ENCODE data around the gene MMEL1. TPM values are rescaled to one million over a fixed set of nuclear protein-coding genes. Genes with fewer than 3 reads are reported as not detected.

Gene MMEL1
- total RNA-seq, 1 donor from 2014 or later: 7.3 TPM

DNA sequence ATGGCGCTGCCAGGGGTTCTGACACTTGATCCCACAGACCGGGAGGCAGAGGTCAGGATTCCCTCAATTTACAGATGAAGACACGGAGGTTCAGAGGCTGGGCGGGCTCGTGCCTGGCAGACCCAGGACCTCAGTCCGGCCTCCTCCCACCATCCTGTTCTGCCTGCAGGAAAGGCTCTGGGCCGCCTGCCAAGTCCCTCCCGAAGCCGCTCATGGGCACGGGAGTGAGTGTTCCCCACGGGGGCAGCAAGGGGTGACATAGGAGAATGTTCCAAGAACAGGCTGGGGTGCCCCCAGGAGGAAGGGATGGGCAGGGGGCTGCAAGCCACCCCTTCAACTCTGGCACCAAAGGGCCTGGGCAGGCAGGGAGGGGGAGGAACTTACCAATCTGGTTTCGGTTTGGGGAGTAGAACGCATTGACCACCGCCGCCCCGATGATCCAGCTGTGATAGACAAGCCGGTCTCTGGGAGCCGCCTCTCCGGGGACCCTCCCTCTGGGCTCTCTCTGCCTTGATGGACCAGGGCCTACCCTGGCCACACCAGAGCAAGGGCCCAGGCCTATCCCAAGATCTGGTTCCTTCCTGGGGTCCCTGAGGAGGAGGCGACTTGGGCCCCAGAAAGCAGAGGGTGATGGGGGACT lies 38.7 kb downstream of the MMEL1 start:
- no peak for DNase-seq (ENCODE audit: low spot score in 2 of 2)
- no peak for FAIRE-seq

DNA sequence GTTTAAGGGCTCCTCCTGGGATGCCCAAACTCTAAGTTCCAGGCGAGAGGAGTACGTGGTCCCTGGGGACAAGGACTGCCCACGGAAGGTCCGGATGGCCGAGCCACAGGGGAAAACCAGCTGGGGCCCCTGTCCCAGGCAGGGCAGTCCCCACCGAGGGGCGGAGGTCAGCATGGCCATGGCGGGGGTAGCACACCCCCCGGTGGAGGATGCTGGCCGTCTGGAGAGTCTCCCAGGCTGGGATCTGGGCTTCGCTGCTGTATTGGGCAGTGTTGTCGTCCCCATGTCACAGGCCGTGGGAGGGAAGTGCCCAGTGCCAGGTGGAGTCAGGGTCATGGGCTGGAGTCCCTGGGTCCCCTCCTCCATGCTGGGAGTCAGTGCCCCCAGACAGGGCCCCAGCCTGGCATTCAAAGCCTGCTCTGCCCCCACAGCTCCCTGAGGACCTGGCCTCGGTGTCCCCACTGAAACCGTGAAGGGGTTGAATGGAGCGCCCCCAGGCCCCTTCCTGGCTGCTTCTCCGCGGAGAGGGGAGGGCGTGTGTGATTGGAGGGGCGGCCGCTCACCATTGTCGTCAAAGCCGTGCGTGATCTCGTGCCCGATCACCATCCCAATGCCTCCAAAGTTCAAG lies 39.5 kb downstream of the MMEL1 start:
- DNase-seq (ENCODE audit: low spot score in 2 of 2) (no peak), FAIRE-seq (no peak)

DNA sequence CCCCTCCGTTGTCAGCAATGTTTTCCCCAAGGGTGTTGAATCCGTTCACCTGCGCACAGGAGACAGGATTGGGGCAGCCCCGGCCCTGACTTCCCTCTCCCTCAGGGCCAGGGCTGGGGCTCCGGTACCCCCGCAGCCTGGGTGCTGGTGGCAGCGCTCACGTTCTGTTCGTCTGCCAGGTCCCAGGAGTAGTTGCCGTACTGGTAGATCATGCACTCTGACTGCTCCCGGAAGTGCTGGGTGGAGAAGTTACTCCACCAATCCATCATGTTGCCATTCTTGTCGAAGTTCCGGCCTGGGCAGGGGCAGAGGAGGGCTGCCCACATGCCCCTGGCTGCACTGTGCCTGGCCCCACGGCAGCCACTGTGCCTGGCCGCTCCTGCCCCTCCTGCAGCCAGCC lies 40.1 kb downstream of the MMEL1 start:
- no peak for DNase-seq (ENCODE audit: low spot score in 2 of 2)
- FAIRE-seq: no peak

DNA sequence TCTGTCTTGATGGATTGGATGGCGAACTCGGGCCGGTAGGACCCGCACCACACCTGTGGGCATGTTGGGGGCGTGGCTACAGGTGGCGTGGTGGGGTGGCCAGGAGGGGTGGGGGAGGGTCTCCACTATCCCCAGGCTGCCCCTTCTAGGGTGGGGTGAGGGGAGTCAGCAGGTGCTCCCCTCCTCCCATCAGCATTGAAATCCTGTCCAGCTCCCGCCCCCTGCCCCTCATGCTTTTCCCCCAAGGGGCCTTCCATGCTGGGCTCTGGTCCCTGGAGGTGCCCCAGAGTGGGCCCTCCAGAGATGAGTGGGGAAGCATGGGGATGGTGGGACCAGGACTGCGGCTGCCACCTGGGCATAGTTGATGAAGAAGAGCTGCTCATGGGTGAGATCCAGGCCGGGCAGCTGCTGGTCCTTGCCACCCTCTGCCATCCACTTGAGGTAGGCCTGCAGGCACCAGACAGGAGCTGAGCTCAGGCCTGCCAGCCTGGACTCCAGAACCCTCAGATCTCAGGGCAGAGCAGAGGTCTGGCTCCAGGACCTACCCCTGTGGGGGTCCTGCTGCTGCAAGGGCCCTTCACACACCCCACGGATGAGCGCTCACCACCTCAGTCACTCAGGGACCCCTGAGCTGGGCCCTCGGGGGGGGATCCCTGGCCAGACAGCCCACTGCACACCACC lies 41.1 kb downstream of the MMEL1 start:
- DNase-seq (ENCODE audit: low spot score in 2 of 2) (no peak), FAIRE-seq (no peak)

DNA sequence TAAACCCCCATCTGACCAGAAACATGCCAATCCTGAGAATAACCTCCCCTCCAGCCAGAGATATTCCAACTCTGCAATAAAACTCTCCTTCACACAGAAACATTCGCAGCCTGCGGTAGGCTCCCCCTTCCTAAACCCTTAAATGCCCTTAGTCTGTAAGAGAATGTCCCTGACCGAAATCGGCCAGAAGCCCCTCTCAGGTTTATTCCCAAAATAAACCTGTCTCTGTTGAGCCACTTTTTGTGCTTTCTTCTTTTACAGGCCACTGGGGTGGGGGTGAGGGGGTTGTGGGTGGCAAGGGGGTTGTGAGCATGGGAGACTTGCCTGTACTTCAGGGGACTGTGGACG lies 41.6 kb downstream of the MMEL1 start:
- FAIRE-seq (no peak), DNase-seq (ENCODE audit: low spot score in 2 of 2) (no peak)

DNA sequence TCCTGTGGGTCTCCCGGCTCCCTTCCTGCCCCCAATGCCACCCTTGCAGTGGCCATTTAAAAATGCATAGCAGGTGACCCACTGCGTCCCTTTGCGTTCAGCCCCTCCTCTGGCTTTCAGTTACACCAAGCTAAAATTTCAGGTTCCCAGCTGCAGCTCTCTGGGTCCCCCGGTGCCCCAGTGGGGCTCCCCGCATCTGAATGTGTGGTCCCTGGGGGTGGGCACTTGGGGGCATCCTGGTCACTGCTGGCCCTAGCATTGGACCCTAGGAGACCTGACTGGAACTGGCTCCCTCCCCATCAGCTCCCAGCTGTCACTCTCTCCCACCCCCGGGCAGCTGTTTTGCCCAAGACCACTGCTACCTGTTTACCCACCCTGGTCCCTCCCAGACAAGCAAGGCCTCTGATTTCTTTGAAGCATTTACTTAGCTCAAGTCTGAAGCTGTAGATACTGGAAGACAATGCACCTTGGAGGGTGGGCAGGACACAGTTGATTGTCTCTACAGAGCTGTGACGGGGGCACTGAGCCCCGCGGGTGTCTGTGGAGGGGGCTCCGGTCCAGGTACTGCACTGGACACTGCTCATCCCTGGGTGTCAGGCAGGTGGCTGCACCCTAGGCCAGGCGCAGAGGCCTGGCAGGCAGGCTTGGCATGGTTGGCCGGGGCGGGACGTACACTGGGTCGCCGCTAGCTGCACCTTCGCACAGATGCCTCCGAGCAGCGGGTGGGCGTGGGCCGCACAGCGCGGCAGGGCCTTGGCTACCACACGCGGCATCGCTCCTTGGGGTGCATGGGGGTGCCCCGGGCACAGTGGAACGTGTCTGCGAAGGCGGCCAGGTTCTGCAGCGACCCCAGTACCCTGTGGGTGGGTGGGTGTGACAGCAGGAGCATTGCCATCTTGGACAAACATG lies 42.3 kb downstream of the MMEL1 start:
- no peak for FAIRE-seq
- DNase-seq (ENCODE audit: low spot score in 2 of 2): no peak

DNA sequence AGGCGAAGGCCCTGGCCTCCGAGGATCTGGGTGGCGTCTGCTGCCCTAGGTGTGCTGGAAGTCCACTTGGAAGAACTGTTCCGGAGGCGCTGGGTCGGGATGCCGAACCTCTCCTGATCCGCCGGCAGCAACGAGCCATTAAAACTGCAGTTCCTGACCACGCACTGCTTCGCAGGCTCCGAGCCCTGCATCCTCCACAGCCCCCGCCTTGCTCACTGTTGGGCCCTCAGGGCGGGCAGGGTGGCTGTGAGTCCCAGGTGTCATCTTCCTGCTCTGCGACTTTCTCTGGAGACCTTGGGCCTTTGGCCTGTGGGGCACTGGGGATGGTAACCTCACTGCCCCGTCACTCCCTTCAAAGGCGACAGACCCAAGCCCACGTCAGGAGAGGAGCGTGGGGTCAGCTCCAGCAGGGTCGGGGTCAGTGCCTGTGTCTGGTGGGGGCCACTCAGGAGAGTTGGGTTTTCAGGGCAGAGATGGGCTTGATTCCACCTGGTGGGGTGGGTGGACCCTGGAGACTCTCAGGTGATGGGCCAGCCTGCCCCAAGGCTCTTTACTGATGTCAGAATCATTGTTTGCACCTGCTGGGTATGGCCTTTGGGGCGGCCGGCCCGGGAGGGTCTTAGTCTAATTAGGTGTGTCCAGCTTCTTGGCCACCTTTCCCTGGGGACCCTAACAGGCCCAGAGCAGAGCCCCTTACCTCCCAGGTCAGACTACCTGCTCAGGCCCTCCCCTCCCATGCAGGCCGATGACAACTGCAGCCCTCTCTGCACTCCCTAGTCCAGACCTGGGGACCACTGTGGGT lies 43.2 kb downstream of the MMEL1 start:
- DNase-seq (ENCODE audit: low spot score in 2 of 2) (no peak), FAIRE-seq (no peak)

DNA sequence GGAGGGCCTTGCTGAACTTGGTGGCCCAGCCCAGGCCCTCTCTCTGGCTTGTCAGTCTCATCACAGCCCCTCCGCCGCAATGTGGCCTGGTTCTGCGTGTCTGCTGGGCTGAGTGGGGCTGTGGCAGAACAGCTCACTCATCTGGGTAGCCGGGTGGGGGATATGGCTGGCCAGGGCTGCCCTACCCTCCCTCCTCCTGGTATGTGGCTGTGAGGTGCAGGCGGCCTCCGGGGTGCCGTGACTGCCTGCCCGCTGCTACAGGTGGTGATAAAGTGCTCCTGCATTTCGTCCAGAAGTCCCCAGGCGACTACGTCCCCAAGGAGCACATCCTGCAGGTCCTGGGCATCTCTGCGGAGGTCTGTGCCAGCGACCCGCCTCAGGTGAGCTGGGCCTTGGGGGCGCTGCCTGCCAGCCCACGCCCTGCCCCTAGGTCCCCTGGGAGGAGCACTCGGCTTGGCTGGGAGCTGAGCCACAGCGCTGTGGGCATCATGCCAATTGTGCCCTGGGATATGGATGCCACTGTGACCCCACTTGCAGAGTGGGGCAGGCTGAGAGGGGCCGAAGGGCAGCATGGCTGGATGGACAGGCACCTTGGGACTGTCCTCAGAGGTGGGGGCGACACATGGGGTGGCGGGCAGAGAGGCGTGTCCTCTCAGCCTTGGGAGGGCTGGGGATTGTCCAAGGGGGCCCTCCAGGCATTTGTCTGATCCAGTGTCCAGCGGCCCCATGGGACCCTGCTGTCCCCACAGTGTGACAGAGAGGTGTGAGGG lies 44.0 kb downstream of the MMEL1 start:
- FAIRE-seq (no peak), DNase-seq (ENCODE audit: low spot score in 2 of 2) (no peak)

DNA sequence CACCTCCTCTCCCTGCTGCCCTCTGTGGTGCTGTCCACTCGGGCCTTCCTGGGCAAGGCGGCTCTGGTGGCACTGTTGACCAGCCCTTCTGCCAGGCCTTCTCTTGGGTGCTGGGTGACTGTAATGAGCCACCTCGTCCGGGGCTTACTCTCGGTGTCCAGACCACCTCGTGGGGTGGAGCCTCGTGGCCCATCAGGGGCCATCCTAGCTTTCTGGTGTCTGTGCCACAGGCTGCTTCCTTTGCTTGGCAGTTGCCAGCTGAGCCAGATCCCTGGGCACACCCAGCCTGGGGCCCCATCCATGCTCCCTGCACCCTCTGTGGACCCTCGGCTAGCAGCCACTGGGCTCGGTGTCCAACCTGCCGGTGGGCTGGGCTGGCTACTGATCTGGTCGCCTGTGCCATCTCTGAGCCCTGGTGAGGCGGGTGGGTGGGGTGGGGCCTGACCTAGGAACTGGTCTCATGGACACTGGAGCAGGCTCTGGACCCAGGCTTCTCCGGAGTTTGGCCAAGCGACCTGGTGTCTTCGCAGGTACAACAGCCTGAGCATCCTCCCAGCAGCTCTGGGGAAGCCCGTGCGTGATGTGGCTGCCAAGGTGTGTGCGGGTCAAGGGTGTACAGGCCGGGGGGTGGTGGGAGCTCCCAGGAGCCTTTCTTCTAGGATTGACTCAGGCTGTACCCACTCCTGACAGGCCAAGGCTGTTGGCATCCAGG lies 44.8 kb downstream of the MMEL1 start:
- FAIRE-seq (no peak), DNase-seq (ENCODE audit: low spot score in 2 of 2) (no peak)

DNA sequence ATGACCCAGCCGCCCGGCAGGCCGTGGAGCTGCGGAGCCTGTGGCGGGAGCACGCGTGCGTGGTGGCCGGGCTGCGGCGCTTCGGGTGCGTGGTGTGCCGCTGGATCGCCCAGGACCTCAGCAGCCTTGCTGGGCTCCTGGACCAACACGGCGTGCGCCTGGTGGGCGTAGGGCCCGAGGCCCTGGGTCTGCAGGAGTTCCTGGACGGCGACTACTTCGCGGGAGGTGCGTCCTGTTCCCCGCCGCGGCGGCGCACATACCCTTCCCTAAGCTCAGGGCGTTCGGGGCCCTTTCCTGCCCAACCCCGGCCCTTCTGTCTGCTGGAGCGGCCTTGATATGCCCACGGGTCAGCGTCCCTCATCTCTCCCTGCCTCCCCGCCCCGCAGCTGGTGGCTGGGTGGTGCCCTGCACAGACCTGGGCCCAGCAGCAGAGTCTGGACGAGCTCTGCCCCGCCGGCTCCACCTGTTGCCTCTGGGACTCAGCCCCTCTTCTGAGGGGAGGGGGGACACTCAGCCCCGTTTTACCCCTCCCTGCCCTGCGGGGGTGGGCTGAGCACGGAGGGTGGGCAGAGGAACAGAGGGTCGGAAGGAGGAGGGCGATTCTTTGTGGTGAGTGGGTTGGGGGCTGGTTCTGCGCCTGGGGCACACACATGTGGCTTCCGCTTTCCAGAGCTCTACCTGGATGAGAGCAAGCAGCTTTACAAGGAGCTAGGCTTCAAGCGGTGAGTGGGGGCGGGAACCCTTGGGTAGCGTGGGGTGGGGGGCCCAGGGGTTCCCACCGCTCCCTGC lies 45.6 kb downstream of the MMEL1 start:
- DNase-seq (ENCODE audit: low spot score in 2 of 2): no peak
- no peak for FAIRE-seq

DNA sequence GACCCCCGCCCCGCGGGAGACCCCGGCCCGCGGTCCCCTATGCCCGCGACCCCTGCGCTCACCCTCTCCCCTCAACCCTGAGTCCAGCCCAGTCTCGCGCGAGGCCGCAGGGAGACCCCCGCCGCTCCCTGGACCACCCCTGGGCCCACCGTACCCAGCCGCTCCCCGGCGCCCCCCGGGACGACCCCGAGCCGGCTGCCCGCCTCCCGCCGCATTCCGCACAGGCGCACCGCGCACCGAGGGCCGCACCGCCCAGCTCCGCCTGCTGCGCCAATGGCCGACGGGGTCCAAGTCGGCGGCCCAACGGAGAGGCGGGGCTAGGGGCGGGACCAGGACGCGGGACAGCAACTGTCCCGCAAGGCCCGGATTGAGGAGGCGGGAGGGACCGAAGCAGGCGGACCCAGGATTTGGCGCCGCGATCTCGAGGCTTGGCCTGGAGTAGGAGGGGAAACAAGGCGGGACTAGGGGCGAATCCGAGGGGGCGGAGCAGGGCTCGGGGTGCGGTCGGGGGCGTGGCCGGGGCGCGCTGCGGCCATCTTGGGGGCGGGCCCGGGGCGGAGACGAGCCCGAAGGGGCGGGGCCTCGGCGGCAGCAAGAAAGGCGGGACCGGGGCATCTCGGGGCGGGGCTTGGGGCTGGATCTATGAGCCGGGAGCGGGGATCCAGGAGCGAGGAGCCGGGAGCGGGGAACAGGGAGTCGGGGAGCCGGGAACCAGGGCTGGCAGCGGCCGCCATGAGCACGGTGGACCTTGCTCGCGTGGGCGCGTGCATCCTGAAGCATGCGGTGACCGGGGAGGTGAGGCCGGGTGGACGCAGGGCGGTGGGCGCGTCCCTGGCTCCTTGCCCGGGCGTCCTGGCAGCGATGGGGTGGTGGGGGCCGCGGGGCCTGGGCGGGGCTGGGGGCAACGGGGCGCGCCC lies 46.4 kb downstream of the MMEL1 start, which contains the start of gene PRXL2B:
TSS of gene PRXL2B (plus strand) at position 624 of the 917 bp plus-strand sequence. CDS start at position 733, 109 bp downstream.
- FAIRE-seq (no peak), DNase-seq (ENCODE audit: low spot score in 2 of 2) (peak; percentile 100)

DNA sequence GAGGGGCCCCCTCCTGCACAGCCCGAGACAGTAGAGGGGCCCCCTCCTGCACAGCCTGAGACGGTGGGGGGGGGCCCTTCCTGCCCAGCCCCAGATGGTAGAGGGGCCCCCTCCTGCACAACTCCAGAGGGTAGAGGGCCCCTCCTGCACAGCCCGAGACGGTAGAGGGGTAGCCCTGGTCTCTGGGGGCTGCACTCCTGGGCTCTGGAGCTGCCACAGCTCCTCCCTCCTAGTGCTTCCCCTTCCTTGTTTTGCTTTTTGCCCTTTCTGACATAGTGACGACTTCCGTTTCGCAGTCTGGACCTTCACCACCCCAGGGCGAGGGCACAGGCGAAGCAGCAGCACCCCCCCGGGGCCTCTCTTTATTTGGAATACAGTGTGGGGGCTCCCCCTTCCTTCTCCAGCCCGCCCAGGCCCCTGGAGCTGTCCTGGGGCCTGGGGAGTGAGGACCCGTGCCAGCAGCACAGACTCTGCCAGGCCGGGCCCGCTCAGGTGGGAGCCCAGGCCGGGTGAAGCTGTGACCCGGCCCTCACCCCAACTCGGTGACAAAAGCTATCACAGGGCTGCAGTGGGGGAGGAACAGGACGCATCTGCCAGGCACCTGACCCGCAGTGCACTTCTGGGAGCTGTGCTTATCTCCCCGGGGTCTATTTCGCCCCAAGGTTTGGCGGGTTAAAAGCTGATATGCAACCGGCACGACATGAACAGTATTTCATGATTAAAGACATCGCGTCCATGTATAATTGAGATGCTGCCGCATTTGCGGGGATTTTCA lies 47.3 kb downstream of the MMEL1 start:
- no peak for FAIRE-seq

DNA sequence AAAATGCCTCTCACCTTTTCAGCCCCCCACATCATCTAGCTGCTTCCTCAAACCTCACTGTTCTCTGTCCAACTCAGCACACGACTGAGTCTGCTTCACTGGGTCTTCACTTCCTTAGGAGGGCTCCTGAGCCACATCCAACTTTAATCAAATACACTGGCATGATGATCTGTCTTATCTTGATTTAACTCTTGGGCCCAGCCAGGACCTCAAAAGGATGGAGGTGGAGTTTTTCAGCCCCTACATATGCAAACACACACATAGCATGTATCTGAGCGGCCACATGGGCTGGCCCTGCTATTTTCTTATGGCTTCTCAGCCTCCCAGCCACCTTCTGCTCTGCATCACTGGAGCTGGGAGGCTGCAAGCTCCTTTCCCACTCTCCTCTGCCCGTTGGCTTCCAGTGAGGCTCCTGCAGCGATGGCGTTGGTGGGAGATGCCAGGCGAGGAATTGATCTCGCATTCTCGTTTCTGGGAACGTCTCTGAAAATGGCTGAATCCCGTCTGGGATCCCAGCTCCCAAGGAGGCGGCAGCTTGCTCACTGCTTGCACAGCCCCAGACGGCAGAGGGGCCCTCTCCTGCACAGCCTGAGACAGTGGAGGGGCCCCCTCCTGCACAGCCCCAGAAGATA lies 48.0 kb downstream of the MMEL1 start:
- no peak for FAIRE-seq

More for the DNA sequence above, 47.3 kb downstream of the MMEL1 start:
- peak; percentile 56 to 64 for DNase-seq (ENCODE audit: low spot score in 2 of 2)

DNA sequence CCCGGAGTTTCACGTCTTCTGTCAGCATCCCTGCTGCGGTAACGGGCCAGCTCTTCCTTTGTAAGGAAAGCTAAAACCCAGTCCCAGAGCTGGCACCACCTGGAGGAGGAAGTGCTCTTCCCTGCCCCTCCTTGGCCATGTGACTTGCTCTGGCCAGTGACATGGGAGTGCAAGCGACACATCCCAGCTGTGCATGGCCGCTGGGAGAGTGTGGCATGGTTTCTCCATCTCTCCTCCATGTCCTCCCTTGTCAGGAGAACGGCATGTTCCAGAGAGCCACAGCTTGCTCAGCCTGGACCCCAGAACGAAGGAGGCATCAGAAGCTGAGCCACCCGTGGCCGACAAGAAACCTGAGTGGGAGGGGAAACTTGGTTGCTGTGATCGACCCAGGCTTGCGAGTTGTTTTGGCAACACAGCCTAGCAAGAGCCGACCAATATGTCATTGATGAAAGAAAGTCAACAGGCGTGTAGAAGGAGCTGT lies 48.9 kb downstream of the MMEL1 start:
- DNase-seq (ENCODE audit: low spot score in 2 of 2) (no peak), FAIRE-seq (no peak)

More for the DNA sequence above, 48.0 kb downstream of the MMEL1 start:
- no peak for DNase-seq (ENCODE audit: low spot score in 2 of 2)

DNA sequence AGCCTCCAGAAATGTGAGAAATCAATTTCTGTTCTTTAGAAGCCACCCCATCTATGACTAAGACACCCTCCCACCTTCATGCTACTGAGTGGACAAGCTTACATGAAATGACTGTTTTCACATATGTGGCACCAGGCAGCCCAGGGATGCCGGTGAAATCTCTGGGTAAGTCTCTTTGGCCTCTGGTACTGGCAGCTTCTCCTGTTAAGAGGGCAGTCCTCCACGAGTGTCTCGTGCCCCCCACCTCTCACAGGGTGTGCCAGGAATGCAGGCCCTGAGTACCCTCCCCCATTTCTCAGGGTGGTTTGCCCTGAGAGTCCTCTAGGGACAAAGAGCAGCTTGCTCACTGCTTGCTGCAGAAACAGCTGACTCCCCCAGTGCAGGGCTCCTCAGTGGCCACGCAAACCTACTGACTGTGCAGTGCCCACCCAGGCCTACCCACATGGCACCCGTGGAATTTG lies 49.5 kb downstream of the MMEL1 start:
- no peak for DNase-seq (ENCODE audit: low spot score in 2 of 2)
- no peak for FAIRE-seq
